NCI-H1105 treated with DMSO at 0.1 percent for 48 hours (cell line): ENCODE results near the gene NUCB1.
A peak's percentile ranks its signal among the peaks of the same experiment; 100 is the strongest.
"Not testable (repeated sequence)": the region's sequence is repeated elsewhere in the genome, so short reads cannot be mapped to it uniquely, and the experiment has no call there.

Source experiments
- DNase-seq: peaks from one replicate; lab custom pipeline; 2025; lab: John Stamatoyannopoulos, UW

The NUCB1 gene

DNA sequence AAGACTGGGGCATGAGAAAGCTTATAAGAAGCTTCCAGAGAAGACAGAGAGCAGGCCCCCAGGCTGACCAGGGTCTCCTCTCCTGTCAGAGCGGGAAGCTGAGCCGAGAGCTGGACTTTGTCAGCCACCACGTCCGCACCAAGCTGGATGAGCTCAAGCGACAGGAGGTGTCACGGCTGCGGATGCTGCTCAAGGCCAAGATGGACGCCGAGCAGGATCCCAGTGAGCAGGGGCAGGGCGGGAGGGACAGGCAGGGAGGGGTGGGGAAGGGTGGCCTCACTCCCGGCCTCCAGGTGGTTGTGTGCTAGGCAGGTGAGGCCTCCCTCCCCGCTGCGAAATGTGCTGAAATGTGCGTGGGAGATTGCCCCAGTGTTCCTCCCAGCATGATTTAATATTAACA, 5.6 kb downstream of the NUCB1 start:
- no peak for DNase-seq

DNA sequence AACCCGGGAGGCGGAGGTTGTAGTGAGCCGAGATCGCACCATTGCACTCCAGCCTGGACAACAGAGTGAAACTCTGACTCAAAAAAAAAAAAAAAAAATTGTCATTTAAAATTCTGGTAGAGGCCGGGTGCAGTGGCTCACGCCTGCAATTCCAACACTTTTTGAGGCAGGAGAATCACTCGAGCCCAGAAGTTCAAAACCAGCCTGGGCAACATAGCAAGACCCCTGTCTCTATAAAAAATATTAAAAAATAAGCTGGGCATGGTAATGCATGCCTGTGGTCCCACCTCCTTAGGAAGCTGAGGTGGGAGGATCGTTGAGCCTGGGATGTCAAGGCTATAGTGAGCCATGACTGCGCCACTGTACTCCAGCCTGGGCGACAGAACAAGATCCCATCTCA, 6.2 kb downstream of the NUCB1 start:
- no peak for DNase-seq

DNA sequence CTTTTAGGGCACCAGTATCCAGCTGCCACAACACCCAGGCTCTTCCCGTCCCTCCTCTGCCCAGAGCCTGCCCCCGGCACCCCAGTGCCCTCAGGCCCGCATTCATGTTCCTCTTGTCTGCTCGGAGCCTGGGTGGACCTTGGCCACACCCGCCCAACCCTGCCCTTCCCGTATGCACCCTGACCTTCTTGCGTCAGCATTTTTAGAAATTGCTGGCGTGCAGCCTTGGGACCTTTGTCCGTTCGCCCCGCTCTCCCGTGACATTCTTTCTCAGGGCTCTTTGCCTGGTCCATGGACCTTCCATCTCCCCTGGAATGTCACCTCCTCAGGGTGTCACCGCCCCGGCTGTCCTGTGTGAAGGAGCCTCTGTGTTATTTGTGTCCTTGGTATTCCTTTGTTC, 7.6 kb downstream of the NUCB1 start:
- DNase-seq, result no peak

DNA sequence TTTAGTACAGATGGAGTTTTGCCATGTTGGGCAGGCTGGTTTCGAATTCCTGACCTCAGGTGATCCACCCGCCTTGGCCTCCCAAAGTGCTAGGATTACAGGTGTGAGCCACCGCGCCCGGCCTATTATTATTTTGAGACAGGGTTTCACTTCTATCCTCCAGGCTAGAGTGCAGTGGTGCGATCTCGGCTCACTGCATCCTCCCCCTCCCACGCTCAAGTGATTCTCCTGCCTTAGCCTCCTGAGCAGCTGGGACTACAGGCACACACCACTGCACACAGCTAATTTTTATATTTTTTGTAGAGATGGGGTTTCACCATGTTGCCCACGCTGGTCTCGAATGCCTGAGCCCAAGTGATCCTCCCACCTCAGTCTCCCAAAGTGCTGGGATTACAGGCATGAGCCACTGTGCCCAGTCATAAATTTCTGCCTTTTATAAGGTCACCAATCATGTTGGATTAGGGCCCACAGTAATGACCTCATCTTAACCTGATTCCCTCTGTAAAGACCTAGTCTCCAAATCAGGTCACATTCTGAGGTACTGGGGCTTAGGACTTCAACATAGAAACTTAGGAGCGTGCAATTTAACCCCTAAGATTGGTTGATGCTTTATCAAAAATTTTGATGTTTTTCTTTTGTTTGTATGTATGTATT, 9.4 kb downstream of the NUCB1 start:
- DNase-seq, result not testable (repeated sequence)

DNA sequence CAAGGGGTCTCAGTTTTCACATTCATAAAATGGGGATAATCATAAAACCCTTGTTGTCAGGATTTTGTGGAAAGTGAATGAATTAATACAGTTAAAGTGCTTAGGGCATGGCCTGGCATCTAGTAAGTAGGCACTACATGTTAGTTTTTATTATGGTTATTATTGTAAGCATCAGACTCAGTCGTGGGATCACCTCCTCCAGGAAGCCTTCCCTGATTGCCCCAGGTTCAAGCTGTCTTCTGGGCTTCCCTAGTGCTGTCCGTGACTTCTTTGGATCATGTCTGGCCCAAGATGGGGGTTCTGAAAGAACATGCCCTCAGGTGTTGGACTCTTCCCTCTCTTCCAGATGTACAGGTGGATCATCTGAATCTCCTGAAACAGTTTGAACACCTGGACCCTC, 10.7 kb downstream of the NUCB1 start:
- no peak for DNase-seq

DNA sequence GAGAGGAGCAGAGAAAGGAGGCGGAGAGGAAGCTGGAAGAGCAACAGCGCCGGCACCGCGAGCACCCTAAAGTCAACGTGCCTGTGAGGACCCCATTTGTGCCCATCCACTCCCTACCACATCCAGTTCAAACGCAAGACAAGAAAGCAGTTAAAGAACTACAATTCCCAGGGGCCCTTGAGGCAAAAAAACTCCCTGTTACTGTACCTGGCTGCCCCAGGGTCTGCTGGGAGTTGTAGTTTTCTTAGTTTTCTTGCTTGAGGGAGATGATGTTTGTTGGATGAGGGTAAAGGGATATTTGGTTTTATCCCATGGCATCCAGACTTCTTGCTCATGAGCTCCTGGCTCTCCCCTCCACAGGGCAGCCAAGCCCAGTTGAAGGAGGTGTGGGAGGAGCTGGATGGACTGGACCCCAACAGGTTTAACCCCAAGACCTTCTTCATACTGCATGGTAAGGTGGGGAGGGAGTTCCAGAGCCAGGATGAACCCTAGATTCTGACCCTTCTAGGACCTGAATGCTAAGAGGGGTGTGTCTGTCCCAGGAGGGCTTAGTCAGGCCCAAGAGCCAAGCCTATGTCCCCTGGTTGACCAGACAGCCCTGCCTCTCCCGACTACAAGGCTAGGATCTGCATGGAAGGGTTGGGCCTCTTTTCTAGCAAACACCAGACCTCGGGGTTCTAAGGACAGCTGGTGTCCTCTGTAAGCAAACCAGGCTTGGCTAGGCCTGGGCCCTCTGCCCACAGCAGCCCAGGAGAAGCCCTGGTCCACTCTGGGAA, 13.2 kb downstream of the NUCB1 start:
- DNase-seq, result no peak

DNA sequence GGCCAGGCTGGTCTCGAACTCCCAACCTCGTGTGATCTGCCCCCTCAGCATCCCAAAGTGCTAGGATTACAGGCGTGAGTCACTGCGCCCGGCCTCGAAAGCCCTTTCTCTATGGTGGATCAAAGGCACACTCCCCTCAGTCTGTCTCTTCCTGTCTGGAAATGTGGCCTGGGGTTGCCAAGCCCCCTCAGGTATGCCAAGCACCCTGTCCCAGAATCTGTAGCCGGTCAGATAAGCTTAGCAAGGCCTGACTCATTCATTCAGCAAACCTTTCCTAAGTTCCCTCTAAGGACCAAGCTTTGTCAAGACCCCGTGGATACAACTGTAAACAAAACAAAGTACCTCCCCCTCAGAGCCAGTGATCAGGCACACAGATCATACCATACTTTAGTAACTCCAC, 14.1 kb downstream of the NUCB1 start:
- DNase-seq, result no peak

DNA sequence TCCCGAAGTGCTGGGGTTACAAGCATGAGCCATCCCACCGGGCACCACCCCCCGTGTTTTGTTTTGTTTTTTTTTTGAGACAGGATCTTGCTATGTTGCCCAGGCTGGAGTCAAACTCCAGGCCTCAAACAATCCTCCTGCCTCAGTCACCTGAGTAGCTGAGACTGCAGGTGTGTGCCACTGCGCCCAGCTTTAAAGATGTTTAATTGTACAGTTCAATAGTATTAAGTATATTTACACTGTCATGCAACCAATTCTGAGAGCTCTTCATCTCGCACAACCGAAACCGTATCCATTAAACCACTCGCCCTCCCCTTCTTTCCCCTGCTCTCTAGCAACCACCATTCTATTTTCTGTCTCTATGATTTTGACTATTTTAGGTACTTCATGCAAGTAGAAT, 15.6 kb downstream of the NUCB1 start:
- no peak for DNase-seq

DNA sequence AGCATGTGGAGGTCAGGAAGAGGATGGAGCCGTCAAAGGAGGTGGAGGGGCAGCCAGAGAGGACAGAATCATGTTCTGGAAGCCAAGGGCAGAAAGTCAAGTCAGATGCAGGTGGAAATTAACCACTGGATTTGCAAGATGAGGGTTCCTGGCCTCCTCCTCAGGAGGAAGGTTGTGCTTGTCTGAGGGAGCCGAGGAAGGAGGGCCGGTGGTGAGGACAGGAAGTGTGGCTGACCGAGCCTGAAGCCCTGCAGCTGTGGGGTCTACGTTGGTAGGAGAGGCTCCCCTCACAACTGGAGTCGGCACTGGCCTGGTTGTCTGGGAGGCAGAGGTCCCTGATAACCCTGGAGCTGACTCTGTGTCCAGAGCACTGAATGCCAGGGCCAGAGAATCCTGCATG, 18.0 kb downstream of the NUCB1 start:
- DNase-seq, result no peak

DNA sequence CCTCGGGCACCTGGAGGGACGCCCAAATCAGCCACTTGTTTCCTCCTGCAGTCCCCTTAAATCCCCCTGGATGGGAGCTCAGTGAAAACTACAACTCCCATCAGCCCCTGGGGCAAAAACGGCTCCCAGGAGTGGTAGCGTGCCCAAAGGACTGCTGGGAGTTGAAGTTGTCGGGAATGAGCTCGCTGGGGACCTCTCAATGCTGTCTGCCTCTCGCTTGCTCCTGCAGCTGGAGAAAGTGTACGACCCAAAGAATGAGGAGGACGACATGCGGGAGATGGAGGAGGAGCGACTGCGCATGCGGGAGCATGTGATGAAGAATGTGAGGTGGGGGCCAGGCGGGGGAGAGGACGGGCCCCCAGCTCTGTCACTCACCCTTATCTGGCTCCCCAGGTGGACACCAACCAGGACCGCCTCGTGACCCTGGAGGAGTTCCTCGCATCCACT, 18.7 kb downstream of the NUCB1 start:
- no peak for DNase-seq

DNA sequence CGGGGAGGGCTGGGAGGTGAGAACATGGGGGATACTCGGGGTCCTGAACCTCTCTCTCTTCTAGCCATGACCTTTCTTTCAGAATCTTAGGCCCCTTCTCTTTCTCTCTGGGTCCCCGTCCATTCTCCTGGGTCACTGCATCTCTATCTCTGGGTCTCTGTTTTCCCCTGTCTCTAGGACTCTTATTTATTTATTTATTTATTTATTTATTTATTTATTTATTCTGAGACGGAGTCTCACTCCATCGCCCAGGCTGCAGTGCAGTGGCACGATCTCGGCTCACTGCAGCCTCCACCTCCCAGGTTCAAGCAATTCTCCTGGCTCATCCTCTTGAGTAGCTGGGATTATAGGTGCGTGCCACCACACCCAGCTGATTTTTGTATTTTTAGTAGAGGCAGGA, 19.2 kb downstream of the NUCB1 start:
- DNase-seq, result not testable (repeated sequence)

DNA sequence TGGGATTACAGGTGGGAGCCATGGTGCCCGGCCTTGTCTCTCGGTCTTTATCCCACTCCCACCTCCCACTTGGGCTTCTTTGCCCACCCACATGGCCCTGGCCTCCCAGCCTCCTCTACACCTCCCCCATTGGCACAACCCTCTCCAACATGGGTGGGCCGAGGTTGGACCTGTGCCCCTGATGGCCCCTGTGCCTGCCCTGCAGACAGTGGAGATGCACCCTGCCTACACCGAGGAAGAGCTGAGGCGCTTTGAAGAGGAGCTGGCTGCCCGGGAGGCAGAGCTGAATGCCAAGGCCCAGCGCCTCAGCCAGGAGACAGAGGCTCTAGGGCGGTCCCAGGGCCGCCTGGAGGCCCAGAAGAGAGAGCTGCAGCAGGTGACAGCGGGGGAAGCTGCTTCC, 20.8 kb downstream of the NUCB1 start:
- no peak for DNase-seq

DNA sequence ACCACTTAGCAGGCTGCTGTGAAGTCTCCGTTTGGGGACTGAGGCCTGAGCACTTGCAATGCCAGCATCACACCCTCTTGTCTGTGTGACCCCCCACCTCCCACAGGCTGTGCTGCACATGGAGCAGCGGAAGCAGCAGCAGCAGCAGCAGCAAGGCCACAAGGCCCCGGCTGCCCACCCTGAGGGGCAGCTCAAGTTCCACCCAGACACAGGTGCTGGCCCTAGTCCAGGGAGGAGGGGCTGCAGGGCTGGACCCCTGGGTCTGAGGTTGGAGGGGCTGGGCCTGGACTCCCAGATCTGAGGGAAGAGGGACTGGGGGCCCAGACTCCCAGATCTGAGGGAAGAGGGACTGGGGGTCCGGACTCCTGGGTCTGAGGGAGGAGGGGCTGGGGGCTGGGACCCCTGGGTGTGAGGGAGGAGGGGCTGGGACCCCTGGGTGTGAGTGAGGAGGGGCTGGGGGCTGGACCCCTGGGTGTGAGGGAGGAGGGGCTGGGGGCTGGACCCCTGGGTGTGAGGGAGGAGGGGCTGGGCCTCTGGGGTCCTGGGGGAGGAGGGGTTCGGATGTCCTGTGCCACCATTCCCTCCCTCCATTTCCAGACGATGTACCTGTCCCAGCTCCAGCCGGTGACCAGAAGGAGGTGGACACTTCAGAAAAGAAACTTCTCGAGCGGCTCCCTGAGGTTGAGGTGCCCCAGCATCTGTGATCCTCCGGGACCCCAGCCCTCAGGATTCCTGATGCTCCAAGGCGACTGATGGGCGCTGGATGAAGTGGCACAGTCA, 21.8 kb downstream of the NUCB1 start:
- no peak for DNase-seq

DNA sequence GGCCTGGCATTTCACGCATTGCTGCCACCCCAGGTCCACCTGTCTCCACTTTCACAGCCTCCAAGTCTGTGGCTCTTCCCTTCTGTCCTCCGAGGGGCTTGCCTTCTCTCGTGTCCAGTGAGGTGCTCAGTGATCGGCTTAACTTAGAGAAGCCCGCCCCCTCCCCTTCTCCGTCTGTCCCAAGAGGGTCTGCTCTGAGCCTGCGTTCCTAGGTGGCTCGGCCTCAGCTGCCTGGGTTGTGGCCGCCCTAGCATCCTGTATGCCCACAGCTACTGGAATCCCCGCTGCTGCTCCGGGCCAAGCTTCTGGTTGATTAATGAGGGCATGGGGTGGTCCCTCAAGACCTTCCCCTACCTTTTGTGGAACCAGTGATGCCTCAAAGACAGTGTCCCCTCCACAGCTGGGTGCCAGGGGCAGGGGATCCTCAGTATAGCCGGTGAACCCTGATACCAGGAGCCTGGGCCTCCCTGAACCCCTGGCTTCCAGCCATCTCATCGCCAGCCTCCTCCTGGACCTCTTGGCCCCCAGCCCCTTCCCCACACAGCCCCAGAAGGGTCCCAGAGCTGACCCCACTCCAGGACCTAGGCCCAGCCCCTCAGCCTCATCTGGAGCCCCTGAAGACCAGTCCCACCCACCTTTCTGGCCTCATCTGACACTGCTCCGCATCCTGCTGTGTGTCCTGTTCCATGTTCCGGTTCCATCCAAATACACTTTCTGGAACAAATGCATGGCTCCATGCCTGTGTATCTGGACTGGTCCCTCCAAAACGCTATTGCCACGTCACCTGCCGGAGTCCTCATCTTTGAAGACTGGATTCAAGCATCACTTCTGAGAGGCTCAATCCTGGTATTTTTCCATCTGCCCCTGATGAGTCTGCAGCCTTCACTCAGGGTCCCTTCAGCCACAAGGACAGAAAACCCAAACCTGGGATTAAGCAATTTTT, 22.7 kb downstream of the NUCB1 start:
- no peak for DNase-seq

DNA sequence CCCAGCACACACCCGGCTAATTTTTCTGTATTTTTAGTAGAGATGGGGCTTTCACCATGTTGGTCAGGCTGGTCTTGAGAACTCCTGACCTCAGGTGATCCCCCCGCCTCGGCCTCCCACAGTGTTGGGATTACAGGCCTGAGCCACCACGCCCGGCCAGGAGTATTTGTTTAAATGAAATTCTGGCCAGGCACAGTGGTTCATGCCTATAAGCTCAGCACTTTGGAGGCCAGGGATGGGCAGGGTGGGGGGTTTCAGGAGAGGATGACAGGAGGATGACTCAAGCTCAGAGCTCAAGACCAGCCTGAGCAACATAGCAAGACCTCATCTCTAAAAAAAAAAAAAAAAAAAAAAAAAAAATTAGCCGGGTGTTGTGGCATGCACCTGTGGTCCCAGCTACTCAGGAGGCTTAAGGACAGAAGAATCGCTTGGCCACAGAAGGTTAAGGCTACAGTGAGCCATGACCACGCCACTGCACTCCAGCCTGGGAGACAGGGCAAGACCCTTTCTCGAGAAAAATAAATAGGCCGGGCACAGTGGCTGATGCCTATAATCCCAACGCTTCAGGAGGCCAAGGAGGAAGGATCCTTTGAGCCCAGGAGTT, 25.2 kb downstream of the NUCB1 start:
- no peak for DNase-seq

DNA sequence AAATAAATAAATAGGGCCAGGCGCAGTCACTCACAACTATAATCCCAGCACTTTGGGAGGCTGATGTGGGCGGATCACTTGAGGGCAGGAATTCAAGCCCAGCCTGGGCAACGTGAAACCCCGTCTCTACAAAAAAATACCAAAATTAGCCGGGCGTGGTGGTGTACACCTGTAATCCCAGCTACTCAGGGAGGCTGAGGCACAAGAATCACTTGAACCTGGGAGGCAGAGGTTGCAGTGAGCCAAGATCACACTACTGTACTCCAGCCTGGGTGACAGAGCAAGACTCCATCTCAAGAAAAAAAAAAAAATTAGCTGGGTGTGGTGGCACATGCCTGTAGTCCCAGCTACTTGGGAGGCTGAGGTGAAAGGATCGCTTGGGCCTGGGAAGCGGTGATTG, 25.8 kb downstream of the NUCB1 start:
- not testable (repeated sequence) for DNase-seq

DNA sequence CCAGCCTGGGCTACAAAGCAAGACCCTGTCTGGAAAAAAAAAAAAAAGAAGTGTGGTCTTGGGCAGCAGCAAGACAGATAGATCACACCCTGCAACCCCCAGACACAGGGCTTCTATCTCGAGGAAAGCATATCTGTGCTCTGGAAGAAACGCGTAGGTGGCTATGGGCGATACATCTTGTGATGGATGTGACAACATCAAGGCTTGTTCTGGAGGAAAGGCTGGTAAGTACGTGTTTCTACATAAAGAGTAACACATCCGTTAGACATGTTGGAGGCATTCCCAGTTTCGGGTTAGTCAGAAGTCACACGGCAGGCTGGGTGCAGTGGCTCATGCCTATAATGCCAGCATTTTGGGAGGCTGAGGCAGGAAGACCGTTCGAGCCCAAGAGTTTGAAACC, 26.8 kb downstream of the NUCB1 start:
- no peak for DNase-seq

DNA sequence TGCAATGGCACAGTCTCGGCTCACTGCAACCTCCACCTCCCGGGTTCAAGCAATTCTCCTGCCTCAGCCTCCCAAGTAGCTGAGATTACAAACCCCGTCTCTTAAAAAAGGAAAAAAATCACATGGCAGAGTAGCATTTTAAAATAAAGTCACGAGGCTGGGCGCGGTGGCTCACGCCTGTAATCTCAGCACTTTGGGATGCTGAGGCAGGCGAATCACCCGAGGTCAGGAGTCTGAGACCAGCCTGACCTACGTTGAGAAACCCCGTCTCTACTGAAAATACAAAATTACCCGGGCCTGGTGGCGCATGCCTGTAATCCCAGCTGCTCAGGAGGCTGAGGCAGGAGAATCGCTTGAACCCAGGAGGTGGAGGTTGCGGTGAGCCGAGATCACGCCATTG, 27.6 kb downstream of the NUCB1 start:
- DNase-seq, result not testable (repeated sequence)

DNA sequence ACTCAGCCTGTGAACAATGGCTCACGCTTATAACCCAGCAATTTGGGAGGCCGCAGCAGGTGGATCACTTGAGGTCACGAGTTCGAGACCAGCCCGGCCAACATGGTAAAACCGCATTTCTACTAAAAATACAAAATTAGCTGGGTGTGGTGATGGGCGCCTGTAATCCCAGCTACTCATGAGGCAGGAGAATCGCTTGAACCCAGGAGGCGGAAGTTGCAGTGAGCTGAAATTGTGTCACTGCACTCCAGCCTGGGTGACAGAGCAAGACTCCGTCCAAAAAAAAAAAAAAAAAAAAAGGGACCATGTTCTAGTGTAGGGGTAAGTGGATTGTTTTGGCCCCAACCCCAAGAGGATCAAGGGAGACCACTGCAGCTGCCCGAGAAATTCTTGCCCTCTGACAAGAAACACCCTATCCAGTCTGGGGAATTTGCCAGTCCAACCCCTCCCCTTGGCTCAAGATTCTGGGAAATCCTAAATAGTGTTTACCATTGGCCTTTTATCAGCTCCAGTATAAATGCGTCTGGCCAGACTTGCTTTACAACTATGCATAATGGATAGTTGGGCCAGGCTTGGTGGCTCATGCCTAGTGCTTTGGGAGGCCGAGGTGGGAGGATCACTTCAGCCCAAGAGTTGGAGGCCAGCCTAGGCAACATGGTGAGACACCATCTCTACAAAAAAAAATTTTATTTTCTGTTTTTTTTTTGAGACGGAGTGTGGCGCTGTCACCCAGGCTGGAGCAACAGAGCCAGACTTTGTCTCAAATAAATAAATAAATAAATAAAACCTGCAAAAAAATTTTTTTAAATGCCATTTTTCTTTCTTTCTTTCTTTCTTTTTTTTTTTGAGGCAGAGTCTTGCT, 28.3 kb downstream of the NUCB1 start:
- DNase-seq, result no peak

DNA sequence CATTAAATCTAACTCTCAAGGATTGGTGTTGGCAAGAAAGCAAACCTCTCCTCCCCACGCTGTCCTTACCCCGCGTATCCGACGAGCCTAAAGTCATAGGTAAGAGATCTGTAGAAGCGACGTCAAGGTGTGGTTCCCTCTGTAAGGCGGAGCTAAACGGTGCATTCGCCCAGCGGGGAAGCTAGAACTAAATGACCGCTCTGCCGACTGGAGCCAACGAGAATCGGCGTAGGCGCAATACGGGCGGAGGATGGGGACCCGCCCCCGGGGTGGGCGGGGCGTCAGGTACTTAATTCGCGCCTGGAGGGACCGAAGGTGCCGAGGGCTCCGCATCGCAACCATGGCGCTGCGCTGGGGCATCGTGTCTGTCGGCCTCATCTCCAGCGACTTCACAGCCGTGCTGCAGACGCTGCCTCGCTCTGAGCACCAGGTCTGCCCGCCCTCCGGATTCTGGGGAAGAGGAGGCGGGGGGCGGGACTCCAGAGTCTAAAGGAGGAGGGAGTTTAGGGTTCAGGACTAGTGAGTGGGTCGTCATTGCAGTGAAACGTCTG, 33.3 kb downstream of the NUCB1 start, which contains the start of gene DHDH:
Gene DHDH (plus strand): TSS at position 318 of the 551 bp plus-strand sequence. CDS start 23 bp downstream, at position 341.
- peak; percentile 96 for DNase-seq
